H1 (cell line): ENCODE measurements around the gene SELPLG. TPM values are rescaled to one million over a fixed set of nuclear protein-coding genes. Genes with fewer than 3 reads are reported as not detected.

Experiments used
- ASH2L ChIP-seq: fragments of 200-600, 300-600 bp; sonication (generic); IDR thresholded peaks from one replicate; pipeline ENCODE4 v1.7.1; 2017; ENCODE audit warnings: low read length
- KDM1A ChIP-seq: fragments of 200-600, 300-600 bp; sonication (generic); IDR thresholded peaks from 2 replicates; pipeline ENCODE4 v1.7.1; 2016; ENCODE audit warnings: mild to moderate bottlenecking, low read length, borderline replicate concordance
- KDM5A ChIP-seq: fragments of 200-600 bp; IDR thresholded peaks from 2 replicates; pipeline ENCODE4 v1.7.1; 2012; ENCODE audit warnings: mild to moderate bottlenecking, low read length, inconsistent platforms, mixed read lengths
- TCF12 ChIP-seq: IDR thresholded peaks from 2 replicates; pipeline ENCODE4 v1.6.1; 2011; ENCODE audit warnings: low read depth, mild to moderate bottlenecking, low read length
- polyA plus RNA-seq, 7 experiments: library from polyadenylated mRNA; depleted of rRNA in 3 of 7; stranded (reverse) in 5 of 7; unstranded in 2 of 7; fragments of >200 nt in 5 of 7; fragments of 200-250 nt in 2 of 7; gene quantifications; 1 replicate in 5 of 7; 2 replicates in 1 of 7; 4 replicates in 1 of 7; pipeline versions ENCODE4 v1.2.1 to v1.2.3, GENCODE V29; 2011 to 2013; ENCODE audit warnings: missing spikeins in 2 of 7, mixed read lengths in 2 of 7
- total RNA-seq: library from RNA; stranded (reverse); fragmentation: NEBNext Ultra II Directional; extraction: Animal tissue kit (Norgen Biotek cat#: 25700); gene quantifications from 2 replicates; pipeline ENCODE4 v1.2.1, GENCODE V29; 2021

SELPLG gene
- total and polyA plus RNA-seq, 2 of the 8 experiments (the other 6 are each of a cell fraction or from before 2014, with no cell fraction given), result 0.18 TPM; not detected in 1

DNA sequence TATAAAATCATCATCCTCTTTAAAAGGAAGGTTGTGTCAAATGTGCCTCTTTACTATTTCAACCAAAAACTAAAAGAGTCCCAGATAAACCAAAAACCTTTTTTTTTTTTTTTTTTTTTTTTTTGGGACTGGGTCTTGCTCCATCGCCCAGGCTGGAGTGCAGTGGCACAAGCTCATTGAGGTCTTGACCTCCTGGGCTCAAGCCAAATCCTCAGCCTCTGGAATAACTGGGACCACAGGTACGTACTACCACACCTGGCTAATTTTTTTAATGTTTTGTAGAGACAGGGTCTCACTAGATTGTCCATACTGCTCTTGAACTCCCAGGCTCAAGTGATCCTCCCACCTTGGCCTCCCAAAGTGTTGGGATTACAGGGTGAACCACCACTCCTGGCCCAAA is 16.4 kb upstream of the SELPLG start (continued):
- TF ChIP-seq ASH2L (no peak), TCF12 (no peak), KDM5A (no peak), KDM1A (no peak)
